ENCODE data around the gene CAMTA1. TPM values are rescaled to one million over a fixed set of nuclear protein-coding genes. Genes with fewer than 3 reads are reported as not detected.

Gene CAMTA1
- total RNA-seq, 6 donors from 2014 or later: 38.8 to 74.0 (median 46.1) TPM

- Histone ChIP-seq H3K27me3 (no peaks in the 10 kb centered on the region), H3K27ac (no peak overlapping the region), H3K4me1 (peaks cover 0 to under 1% (median 0%) of the 10 kb centered on the region in 4 donors), H3K36me3 (no peaks in the 10 kb centered on the region), H3K4me3 (no peak overlapping the region), H3K9me3 (no peaks in the 10 kb centered on the region)
- ATAC-seq (ENCODE audit: low FRiP score in 2 of 2): no peak
- WGBS, 2 donors: 85 to 86% methylated on average over 7 of the region's 7 CpGs
- no peak for TF ChIP-seq EP300 (IDR thresholded peaks at IDR 0.05)
- no peak for TF ChIP-seq POLR2A (IDR thresholded peaks at IDR 0.05)
- TF ChIP-seq CTCF (IDR thresholded peaks at IDR 0.05): no peak
- no peak for TF ChIP-seq POLR2AphosphoS5 (IDR thresholded peaks at IDR 0.05)
- DNase-seq: no peak
These were observed 7.4 kb upstream of the CAMTA1 start for GRCh38 chr1:6777813-6778212.

- Histone ChIP-seq H3K27ac (no peak overlapping the region), H3K36me3 (no peaks in the 10 kb centered on the region), H3K9me3 (no peaks in the 10 kb centered on the region), H3K4me1 (peaks cover 0 to 12% (median 7%) of the 10 kb centered on the region in 4 donors), H3K4me3 (no peak overlapping the region), H3K27me3 (no peaks in the 10 kb centered on the region)
- TF ChIP-seq POLR2AphosphoS5 (IDR thresholded peaks at IDR 0.05): no peak
- no peak for TF ChIP-seq CTCF (IDR thresholded peaks at IDR 0.05)
- no peak for TF ChIP-seq POLR2A (IDR thresholded peaks at IDR 0.05)
- no peak for TF ChIP-seq EP300 (IDR thresholded peaks at IDR 0.05)
- 81 to 83% methylated on average over 7 of the region's 7 CpGs for WGBS, 2 donors
- ATAC-seq (ENCODE audit: low FRiP score in 2 of 2) (no peak), DNase-seq (no peak)
These were observed 6.0 kb upstream of the CAMTA1 start for GRCh38 chr1:6779089-6779805.

GRCh38 chr1:6782151-6782550 is 3.1 kb upstream of the CAMTA1 start:
- Histone ChIP-seq H3K27me3 (no peaks in the 10 kb centered on the region), H3K27ac (no peak overlapping the region), H3K36me3 (no peaks in the 10 kb centered on the region), H3K4me1 (peaks cover 12 to 24% (median 19%) of the 10 kb centered on the region in 4 donors), H3K4me3 (no peak overlapping the region), H3K9me3 (no peaks in the 10 kb centered on the region)
- ATAC-seq (ENCODE audit: low FRiP score in 2 of 2): no peak
- WGBS, 2 donors: 90 to 100% methylated on average over 4 to 6 of the region's 6 CpGs
- no peak for DNase-seq
- TF ChIP-seq POLR2A (IDR thresholded peaks at IDR 0.05): no peak
- no peak for TF ChIP-seq POLR2AphosphoS5 (IDR thresholded peaks at IDR 0.05)
- TF ChIP-seq CTCF (IDR thresholded peaks at IDR 0.05): no peak
- no peak for TF ChIP-seq EP300 (IDR thresholded peaks at IDR 0.05)

GRCh38 chr1:6783221-6783620 is 2.0 kb upstream of the CAMTA1 start:
- ATAC-seq (ENCODE audit: low FRiP score in 2 of 2) (no peak), DNase-seq (no peak)
- TF ChIP-seq CTCF (IDR thresholded peaks at IDR 0.05) (no peak), POLR2AphosphoS5 (IDR thresholded peaks at IDR 0.05) (no peak), POLR2A (IDR thresholded peaks at IDR 0.05) (no peak), EP300 (IDR thresholded peaks at IDR 0.05) (no peak)
- no peaks in the 10 kb centered on the region for H3K27me3 ChIP-seq
- H3K4me1 ChIP-seq: peaks cover 14 to 29% (median 25%) of the 10 kb centered on the region in 4 donors
- H3K27ac ChIP-seq: peak overlapping the region in 1 of 4 donors; percentile 95
- no peaks in the 10 kb centered on the region for H3K9me3 ChIP-seq
- H3K4me3 ChIP-seq: peak overlapping the region in 2 of 4 donors; percentile 71 to 79
- WGBS, 2 donors: 87 to 92% methylated on average over 4 of the region's 4 CpGs
- H3K36me3 ChIP-seq: no peaks in the 10 kb centered on the region

Measured in upper lobe of left lung (tissue), 6 donors.